ENCODE results near the gene SHTN1.

- TF ChIP-seq TARDBP (IDR thresholded peaks at IDR 0.05) = no peak
- TF ChIP-seq SP1 (IDR thresholded peaks at IDR 0.05) = no peak
- no peak for TF ChIP-seq BHLHE40 (IDR thresholded peaks at IDR 0.05; ENCODE audit: borderline replicate concordance)
- no peak for TF ChIP-seq FOXM1 (IDR thresholded peaks at IDR 0.05; ENCODE audit: borderline replicate concordance)
- TF ChIP-seq ZNF384 (IDR thresholded peaks at IDR 0.05) = no peak
- TF ChIP-seq SUZ12 (IDR thresholded peaks at IDR 0.05) = no peak
- no peak for TF ChIP-seq LEF1 (IDR thresholded peaks at IDR 0.05; ENCODE audit: borderline replicate concordance)
Measured at GRCh38 chr10:116989439-116989838, 15.5 kb downstream of the SHTN1 start.
